Transverse colon (tissue), 4 donors: ENCODE measurements around the gene ADGRF3. TPM values are rescaled to one million over a fixed set of nuclear protein-coding genes. Genes with fewer than 3 reads are reported as not detected.
A peak's percentile ranks its signal among the peaks of the same experiment; 100 is the strongest.
"Not testable (repeated sequence)": the region's sequence is repeated elsewhere in the genome, so short reads cannot be mapped to it uniquely, and the experiment has no call there.

Experiments
- DNase-seq: peaks from one replicate; pipeline ENCODE4 v3.0.0-alpha.2; 2019
- H3K27ac ChIP-seq, 4 donors: fragments of 200-600 bp; sonication (generic); 2 replicates each; pipeline ENCODE4 v1.5.1; 2016 to 2018; ENCODE audit warnings: inconsistent platforms in 4 of 4
- H3K27me3 ChIP-seq: fragments of 200-600 bp; sonication (generic); 2 replicates; pipeline ENCODE4 v1.5.1; 2017; ENCODE audit warnings: inconsistent platforms
- H3K36me3 ChIP-seq, 4 donors: fragments of 200-600 bp; sonication (generic); 2 replicates each; pipeline ENCODE4 v1.5.1; 2017 to 2019; ENCODE audit warnings: inconsistent platforms in 4 of 4
- H3K4me1 ChIP-seq, 4 donors: fragments of 200-600 bp; sonication (generic); 2 replicates each; pipeline ENCODE4 v1.5.1; 2017 to 2020; ENCODE audit warnings: inconsistent platforms in 4 of 4
- H3K4me3 ChIP-seq, 4 donors: fragments of 200-600 bp; sonication (generic); 1 replicate in 1 of 4; 2 replicates in 3 of 4; pipeline versions ENCODE4 v1.5.1 to v1.6.1; 2017 to 2019; ENCODE audit warnings: inconsistent platforms in 4 of 4
- H3K9me3 ChIP-seq, 2 donors: fragments of 200-600 bp; sonication (generic); 2 replicates each; pipeline ENCODE4 v1.5.1; 2017 to 2019; ENCODE audit warnings: inconsistent platforms in 2 of 2
- EP300 ChIP-seq: sonication (generic); formaldehyde crosslinking; IDR thresholded peaks from one replicate; pipeline ENCODE4 v1.6.1; 2017; ENCODE audit warnings: antibody characterized with exemption, low read depth
- POLR2A ChIP-seq: fragments of 450-650 bp; IDR thresholded peaks from one replicate; pipeline ENCODE4 v1.6.1; 2016; ENCODE audit warnings: antibody characterized with exemption, mild to moderate bottlenecking, moderate library complexity
- POLR2AphosphoS5 ChIP-seq, 3 donors: sonication (generic); formaldehyde crosslinking; IDR thresholded peaks; one replicate each; pipeline ENCODE4 v1.6.1; 2016; ENCODE audit warnings: antibody characterized with exemption in 3 of 3
- WGBS, 2 donors: methylation state at CpG; one replicate each; pipeline ENCODE4 v1.1.5; 2018; ENCODE audit warnings: low coverage in 1 of 2; 5-methylcytosine and 5-hydroxymethylcytosine counted together
- in situ Hi-C, 4 donors: fragments of 200-750 bp; cut with MboI; loops; one replicate each; pipeline versions ENCODE4 v1.15.0 to v1.15.1; 2017; ENCODE audit warnings: low sequenced_read_pairs in 3 of 4, low pct_ligation_motif_present in 1 of 4, low pct_unique_long_range_greater_than_20kb in 1 of 4
- intact Hi-C: fragments of 100-400 bp; cut with DNase I; formaldehyde crosslinking; loops from one replicate; pipeline ENCODE4 v1.15.1; 2023; ENCODE audit warnings: low total_unique reads
- total RNA-seq, 4 donors: library from RNA; depleted of rRNA; stranded (reverse); fragments of >200 nt; gene quantifications; one replicate each; pipeline ENCODE4 v1.1.0, GENCODE V29; 2016
- TF ChIP-seq, protein P1 (sequence below), 5 experiments: fragments of 200-600 bp in 3 of 5; fragments of 450-650 bp in 2 of 5; sonication (generic) in 3 of 5; IDR thresholded peaks; 1 replicate in 2 of 5; 2 replicates in 3 of 5; pipeline ENCODE4 v1.5.1; 2016 to 2017; ENCODE audit warnings: antibody characterized with exemption in 5 of 5, inconsistent platforms in 3 of 5, mild to moderate bottlenecking in 2 of 5, moderate library complexity in 1 of 5

Gene ADGRF3
- total RNA-seq, 4 donors from 2014 or later: not detected

DNA sequence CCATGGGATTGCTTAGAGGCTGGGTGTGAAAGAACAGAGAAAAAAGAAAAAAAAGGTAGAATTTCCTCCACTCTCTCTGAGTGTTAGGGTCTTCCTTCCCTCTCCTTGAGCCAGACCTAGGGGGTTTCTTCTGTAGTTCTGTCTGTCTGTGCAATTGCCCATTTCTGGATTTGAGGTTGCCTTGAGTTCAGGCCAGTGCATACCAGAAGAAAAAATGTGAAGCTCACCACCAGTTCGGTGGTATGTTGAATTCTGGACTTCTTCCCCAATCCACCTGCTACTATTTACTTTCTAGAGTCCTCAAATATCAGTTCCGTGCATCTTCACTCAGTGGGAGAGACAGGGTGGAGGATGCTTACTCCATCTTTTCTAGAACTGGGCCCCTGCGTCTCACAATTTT, 16.0 kb downstream of the ADGRF3 start:
- no peak for TF ChIP-seq EP300
- intact Hi-C loops (no loop called here), in situ Hi-C loops (loop anchor here in 2 of 4 donors (25.0 kb wide), 2 partner anchors 93 to 368 kb away; partner anchors contain the start of genes HADHA (in 1 of the 2) and HADHB (in 1 of the 2))
- H3K36me3 ChIP-seq: no peaks in the 10 kb centered on the region
- H3K9me3 ChIP-seq: no peaks in the 10 kb centered on the region
- 69 to 79% methylated on average over 3 of the region's 3 CpGs for WGBS, 2 donors
- no peak overlapping the region for H3K27ac ChIP-seq
- DNase-seq: no peak
- no peak overlapping the region for H3K4me3 ChIP-seq
- no peaks in the 10 kb centered on the region for H3K27me3 ChIP-seq
- H3K4me1 ChIP-seq: peaks cover 0 to 10% (median 3%) of the 10 kb centered on the region in 4 donors

DNA sequence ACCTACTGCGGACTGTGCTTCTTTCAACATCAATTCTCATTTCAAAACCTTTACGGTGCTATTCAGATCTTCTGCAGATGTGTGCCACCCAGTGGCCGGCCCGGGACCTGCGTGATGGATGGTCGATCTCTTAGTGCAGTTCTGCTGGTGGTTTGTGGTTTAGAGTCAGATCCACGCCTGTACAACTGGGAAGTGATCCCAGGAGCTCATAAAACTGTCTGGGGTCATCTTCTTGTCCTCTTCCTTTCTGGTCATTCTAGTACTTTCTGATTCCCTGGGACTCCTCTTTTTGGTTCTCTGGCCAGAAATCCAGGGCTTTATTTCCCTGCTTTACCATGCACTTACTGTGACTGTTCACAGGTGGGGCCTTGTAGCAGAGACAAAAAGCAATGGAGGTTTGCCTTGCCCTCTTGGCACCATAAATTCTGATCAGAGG, 16.5 kb downstream of the ADGRF3 start:
- H3K27ac ChIP-seq: no peak overlapping the region
- no peak overlapping the region for H3K4me3 ChIP-seq
- intact Hi-C loops: no loop called here
- peaks cover 0 to 10% (median 3%) of the 10 kb centered on the region in 4 donors for H3K4me1 ChIP-seq
- no peaks in the 10 kb centered on the region for H3K36me3 ChIP-seq
- no peaks in the 10 kb centered on the region for H3K9me3 ChIP-seq
- 0 to 3% methylated on average over 1 to 7 of the region's 7 CpGs for WGBS, 2 donors
- in situ Hi-C loops: loop anchor here in 2 of 4 donors (25.0 kb wide), 2 partner anchors 93 to 368 kb away; partner anchors contain the start of genes HADHA (in 1 of the 2) and HADHB (in 1 of the 2)
- H3K27me3 ChIP-seq: no peaks in the 10 kb centered on the region
- peak; percentile 92 for DNase-seq
- TF ChIP-seq, protein P1, sequence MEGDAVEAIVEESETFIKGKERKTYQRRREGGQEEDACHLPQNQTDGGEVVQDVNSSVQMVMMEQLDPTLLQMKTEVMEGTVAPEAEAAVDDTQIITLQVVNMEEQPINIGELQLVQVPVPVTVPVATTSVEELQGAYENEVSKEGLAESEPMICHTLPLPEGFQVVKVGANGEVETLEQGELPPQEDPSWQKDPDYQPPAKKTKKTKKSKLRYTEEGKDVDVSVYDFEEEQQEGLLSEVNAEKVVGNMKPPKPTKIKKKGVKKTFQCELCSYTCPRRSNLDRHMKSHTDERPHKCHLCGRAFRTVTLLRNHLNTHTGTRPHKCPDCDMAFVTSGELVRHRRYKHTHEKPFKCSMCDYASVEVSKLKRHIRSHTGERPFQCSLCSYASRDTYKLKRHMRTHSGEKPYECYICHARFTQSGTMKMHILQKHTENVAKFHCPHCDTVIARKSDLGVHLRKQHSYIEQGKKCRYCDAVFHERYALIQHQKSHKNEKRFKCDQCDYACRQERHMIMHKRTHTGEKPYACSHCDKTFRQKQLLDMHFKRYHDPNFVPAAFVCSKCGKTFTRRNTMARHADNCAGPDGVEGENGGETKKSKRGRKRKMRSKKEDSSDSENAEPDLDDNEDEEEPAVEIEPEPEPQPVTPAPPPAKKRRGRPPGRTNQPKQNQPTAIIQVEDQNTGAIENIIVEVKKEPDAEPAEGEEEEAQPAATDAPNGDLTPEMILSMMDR (IDR thresholded peaks at IDR 0.05): peak; percentile 81 to 86 (median 84)
- no peak for TF ChIP-seq POLR2AphosphoS5 (IDR thresholded peaks at IDR 0.05)

DNA sequence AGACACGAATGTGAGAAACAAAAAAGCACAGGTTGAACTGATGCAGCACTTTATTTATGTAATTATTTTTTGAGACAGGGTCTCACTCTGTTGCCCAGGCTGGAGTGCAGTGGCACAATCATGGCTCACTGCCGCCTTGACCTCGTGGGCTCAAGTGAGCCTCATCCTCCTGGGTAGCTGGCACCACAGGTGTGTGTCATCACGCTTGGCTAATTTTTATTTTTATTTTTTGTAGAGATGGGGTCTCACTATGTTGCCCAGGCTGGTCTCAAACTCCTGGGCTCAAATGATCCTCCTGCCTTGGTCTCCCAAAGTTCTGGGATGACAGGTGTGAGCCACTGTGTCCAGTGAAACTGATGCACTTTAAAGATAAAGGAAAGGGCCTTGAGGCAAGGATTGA, 17.5 kb downstream of the ADGRF3 start:
- H3K27ac ChIP-seq, H3K36me3 ChIP-seq, DNase-seq, intact Hi-C loops, H3K4me3 ChIP-seq, H3K27me3 ChIP-seq, H3K4me1 ChIP-seq, H3K9me3 ChIP-seq: not testable (repeated sequence)
- in situ Hi-C loops: loop anchor here in 2 of 4 donors (25.0 kb wide), 2 partner anchors 92 to 367 kb away; partner anchors contain the start of genes HADHA (in 1 of the 2) and HADHB (in 1 of the 2)
- 94 to 100% methylated on average over 1 to 4 of the region's 4 CpGs for WGBS, 2 donors

DNA sequence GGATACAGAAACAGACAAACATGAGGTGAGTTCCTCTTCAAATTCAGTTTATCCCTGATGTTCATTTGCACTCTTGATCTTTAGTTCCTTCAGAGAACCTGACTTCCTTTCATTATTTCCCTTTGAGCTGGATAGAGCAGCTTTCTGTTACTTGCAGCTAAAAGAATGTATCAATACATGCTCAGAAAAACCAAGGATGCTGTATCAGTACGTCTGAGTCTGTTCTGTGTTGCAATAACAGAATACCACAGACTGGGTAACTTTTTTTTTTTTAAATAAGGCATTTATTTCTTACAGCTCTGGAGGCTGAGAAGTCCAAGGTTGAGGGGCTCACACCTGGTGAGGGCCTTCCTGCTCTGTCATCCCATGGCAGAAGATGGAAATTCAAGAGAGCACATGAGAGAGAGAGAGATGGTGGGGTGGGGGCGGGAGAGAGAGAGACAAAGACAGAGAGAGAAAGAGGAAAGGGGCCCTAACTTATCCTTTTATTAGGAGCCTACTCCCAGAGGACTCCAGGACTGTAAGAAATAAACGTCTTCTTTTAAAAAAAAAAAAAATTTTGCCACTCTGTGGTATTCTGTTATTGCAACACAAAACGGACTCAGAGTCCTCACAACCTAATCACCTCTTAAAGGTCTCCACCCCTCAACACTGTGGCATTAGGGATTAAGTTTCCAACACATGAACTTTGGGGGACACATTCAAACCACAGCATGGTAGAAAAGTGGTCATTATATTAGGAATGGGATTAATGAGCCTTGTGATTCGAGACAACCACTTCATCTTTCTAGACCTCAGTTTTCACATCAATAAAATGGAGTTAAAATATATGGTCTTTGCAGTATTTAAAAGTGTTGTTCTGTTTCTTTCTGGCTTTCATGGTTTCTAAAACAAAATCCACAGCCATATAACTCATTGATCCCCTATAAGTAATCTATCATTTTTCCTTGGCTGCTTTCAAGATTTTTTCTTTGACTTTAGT, 19.0 kb downstream of the ADGRF3 start:
- intact Hi-C loops: no loop called here

DNA sequence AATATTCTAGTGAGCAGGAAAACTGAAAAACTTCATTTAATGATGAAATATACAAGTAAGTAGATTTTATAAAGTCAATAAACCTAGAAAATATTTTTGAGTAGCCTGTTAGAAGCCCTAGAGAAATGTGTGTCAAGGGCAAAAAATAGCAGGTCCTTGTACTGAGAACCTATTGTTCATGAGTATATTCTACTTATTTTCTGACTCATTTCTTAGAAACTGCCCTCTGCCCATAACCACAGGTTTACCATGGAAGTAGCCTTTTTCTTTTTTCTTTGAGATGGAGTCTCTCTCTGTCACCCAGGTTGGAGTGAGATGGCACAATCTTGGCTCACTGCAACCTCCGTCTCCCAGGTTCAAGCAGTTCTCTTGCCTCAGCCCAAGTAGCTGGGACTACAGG, 20.1 kb downstream of the ADGRF3 start:
- Histone ChIP-seq H3K36me3 (no peaks in the 10 kb centered on the region), H3K27me3 (no peaks in the 10 kb centered on the region), H3K4me1 (peaks cover 0 to 10% (median 3%) of the 10 kb centered on the region in 4 donors), H3K9me3 (no peaks in the 10 kb centered on the region), H3K27ac (no peak overlapping the region), H3K4me3 (no peak overlapping the region)
- intact Hi-C loops: no loop called here
- in situ Hi-C loops: loop anchor here in 2 of 4 donors (25.0 kb wide), 2 partner anchors 89 to 364 kb away; partner anchors contain the start of genes HADHA (in 1 of the 2) and HADHB (in 1 of the 2)
- no peak for TF ChIP-seq POLR2AphosphoS5 (IDR thresholded peaks at IDR 0.05)
- 95% methylated on average over 1 of the region's 1 CpG; no CpG with 5 or more reads in 1 of the 2 donors for WGBS, 2 donors
- DNase-seq: no peak

More for the DNA sequence above, 19.0 kb downstream of the ADGRF3 start:
- Histone ChIP-seq H3K9me3 (no peaks in the 10 kb centered on the region), H3K4me1 (peaks cover 0 to 10% (median 3%) of the 10 kb centered on the region in 4 donors), H3K27ac (no peak overlapping the region), H3K27me3 (no peaks in the 10 kb centered on the region), H3K36me3 (no peaks in the 10 kb centered on the region), H3K4me3 (no peak overlapping the region)
- DNase-seq: no peak
- TF ChIP-seq POLR2A: no peak
- no peak for TF ChIP-seq POLR2AphosphoS5 (IDR thresholded peaks at IDR 0.05)
- in situ Hi-C loops: loop anchor here in 2 of 4 donors (25.0 kb wide), 2 partner anchors 90 to 365 kb away; partner anchors contain the start of genes HADHA (in 1 of the 2) and HADHB (in 1 of the 2)
- 59 to 66% methylated on average over 5 of the region's 5 CpGs for WGBS, 2 donors

DNA sequence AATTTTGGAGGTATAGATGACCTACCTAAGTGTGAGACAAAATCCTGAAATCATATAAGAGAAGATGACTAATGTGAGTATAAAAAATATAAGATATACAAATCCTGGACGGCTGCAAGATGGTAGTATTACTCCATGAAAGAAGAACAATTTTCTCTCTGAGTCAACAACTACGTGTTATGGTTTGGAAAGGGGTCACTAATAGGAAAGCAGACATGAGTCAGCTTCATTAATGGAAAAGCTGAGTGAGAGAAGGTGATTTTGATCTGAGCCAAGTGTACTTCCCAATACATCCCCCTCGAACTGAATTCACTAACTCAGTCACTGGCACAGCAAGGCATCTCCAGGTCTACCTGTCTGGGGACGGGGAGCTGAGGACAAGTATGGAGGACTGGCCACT, 20.7 kb downstream of the ADGRF3 start:
- TF ChIP-seq, protein P1 (IDR thresholded peaks at IDR 0.05): no peak
- TF ChIP-seq POLR2A (no peak), EP300 (no peak)
- H3K27me3 ChIP-seq: no peaks in the 10 kb centered on the region
- H3K36me3 ChIP-seq: no peaks in the 10 kb centered on the region
- WGBS, 2 donors: 66% methylated on average over 4 of the region's 4 CpGs
- in situ Hi-C loops: loop anchor here in 2 of 4 donors (25.0 kb wide), 2 partner anchors 89 to 364 kb away; partner anchors contain the start of genes HADHA (in 1 of the 2) and HADHB (in 1 of the 2)
- H3K9me3 ChIP-seq: no peaks in the 10 kb centered on the region
- H3K4me3 ChIP-seq: no peak overlapping the region
- H3K4me1 ChIP-seq: peaks cover 0 to 10% (median 3%) of the 10 kb centered on the region in 4 donors
- H3K27ac ChIP-seq: no peak overlapping the region
- DNase-seq: no peak
- intact Hi-C loops: no loop called here
